K562 (cell line): Measurements from ENCODE around the gene CASKIN2. TPM values are rescaled to one million over a fixed set of nuclear protein-coding genes. Genes with fewer than 3 reads are reported as not detected.

Source experiments
- ATAC-seq: fragments of 200-7000 bp; cut with Tn5 transposase; 3 replicates; pipeline ENCODE4 v1.9.1; 2020; ENCODE audit warnings: moderate library complexity
- BruUV-seq: library from RNA; stranded (reverse); fragments of 400-500 nt; replicated peaks from 2 replicates; lab custom pipeline; 2021; lab: Mats Ljungman, UMichigan
- CTCF ChIA-PET: fragments of 300-600 bp; formaldehyde crosslinking; extraction: SDS; loops from one replicate; lab custom pipeline; 2021; ENCODE audit warnings: low intra/inter-chr PET ratio; lab: Yijun Ruan, JAX
- POLR2A ChIA-PET: fragments of 300-600, 350-650 bp; sonication (Branson Sonifier 250); formaldehyde crosslinking; extraction: SDS; loops from one replicate; lab custom pipeline; 2021; ENCODE audit warnings: antibody characterized with exemption, inconsistent platforms; lab: Yijun Ruan, JAX
- DNase-seq, 4 experiments: peaks; one replicate each; pipeline versions ENCODE4 v3.0.0 to v3.0.0-alpha.2; 2011 to 2018; ENCODE audit warnings: low spot score in 3 of 4, mixed read lengths in 3 of 4; ENCODE audit errors: extremely low read depth in 1 of 4
- FAIRE-seq: peaks from 2 replicates; lab custom pipeline; 2011; peaks lifted over from hg19 to GRCh38; lab: Jason Lieb, UNC
- H2AFZ ChIP-seq: 2 replicates; pipeline ENCODE4 v1.6.0; 2011; ENCODE audit warnings: low read depth, low read length, control low read depth, inconsistent platforms
- H3K27ac ChIP-seq: fragments of 200-600 bp; 3 replicates; pipeline ENCODE4 v1.8.0; 2011; ENCODE audit warnings: low read depth, mild to moderate bottlenecking, control low read depth, inconsistent platforms, low read length, moderate library complexity, mixed read lengths; ENCODE audit errors: extremely low read depth
- H3K27me3 ChIP-seq, 2 experiments: fragments of 300-600 bp in 1 of 2; 2 replicates in 1 of 2; 3 replicates in 1 of 2; pipeline versions ENCODE4 v1.6.0 to v1.8.0; 2011; ENCODE audit warnings: inconsistent platforms in 2 of 2, low read length in 2 of 2, mild to moderate bottlenecking in 1 of 2, mixed read lengths in 1 of 2, moderate library complexity in 1 of 2; ENCODE audit not compliant: control insufficient read depth in 2 of 2, insufficient read depth in 2 of 2
- H3K36me3 ChIP-seq: fragments of 300-600 bp; 3 replicates; pipeline ENCODE4 v1.8.0; 2011; ENCODE audit warnings: mild to moderate bottlenecking, low read length, inconsistent platforms; ENCODE audit not compliant: control insufficient read depth, insufficient read depth
- H3K4me1 ChIP-seq, 2 experiments: fragments of 200-600 bp in 1 of 2; replicated peaks in 1 of 2; 2 replicates in 1 of 2; 3 replicates in 1 of 2; pipeline versions ENCODE4 v1.5.1 to v1.8.0; 2011; ENCODE audit warnings: inconsistent platforms in 2 of 2, low read length in 2 of 2, mild to moderate bottlenecking in 1 of 2, mixed read lengths in 1 of 2, moderate library complexity in 1 of 2; ENCODE audit not compliant: control insufficient read depth in 2 of 2, insufficient read depth in 2 of 2
- H3K4me2 ChIP-seq: 2 replicates; pipeline ENCODE4 v1.6.1; 2011; ENCODE audit warnings: low read length, control low read depth, inconsistent platforms, mixed read lengths; ENCODE audit not compliant: insufficient read depth
- H3K4me3 ChIP-seq: fragments of 200-600 bp; sonication (generic), shearing (Covaris generic); 2 replicates; pipeline ENCODE4 v1.5.1; 2016; ENCODE audit warnings: control low read depth, inconsistent platforms
- H3K79me2 ChIP-seq: fragments of 200-600 bp; 3 replicates; pipeline ENCODE4 v1.8.0; 2011; ENCODE audit warnings: low read length, inconsistent platforms; ENCODE audit not compliant: control insufficient read depth, insufficient read depth
- H3K9ac ChIP-seq, 2 experiments: 2 replicates each; pipeline versions ENCODE4 v1.6.0 to v1.6.1; 2011; ENCODE audit warnings: low read depth in 2 of 2, low read length in 2 of 2, control low read depth in 1 of 2, inconsistent platforms in 1 of 2, mild to moderate bottlenecking in 1 of 2, mixed read lengths in 1 of 2; ENCODE audit not compliant: insufficient read depth in 1 of 2
- H3K9me1 ChIP-seq: one replicate; pipeline ENCODE4 v1.6.0; 2011; ENCODE audit warnings: inconsistent platforms, mild to moderate bottlenecking, low read length, moderate library complexity; ENCODE audit not compliant: control insufficient read depth, insufficient read depth
- H3K9me3 ChIP-seq: replicated peaks from 2 replicates; pipeline ENCODE4 v1.5.1; 2011; ENCODE audit warnings: low read depth, low read length, inconsistent platforms; ENCODE audit not compliant: control insufficient read depth, insufficient read depth
- H4K20me1 ChIP-seq: replicated peaks from 2 replicates; pipeline ENCODE4 v1.6.1; 2011; ENCODE audit warnings: low read length, inconsistent platforms, mixed read lengths; ENCODE audit not compliant: control insufficient read depth, insufficient read depth
- CHD2 ChIP-seq: IDR thresholded peaks from 2 replicates; pipeline ENCODE4 v1.6.1; 2011; ENCODE audit warnings: low read depth, low read length
- EZH2 ChIP-seq: IDR thresholded peaks from 2 replicates; pipeline ENCODE4 v1.6.1; 2012; ENCODE audit warnings: low read depth, mild to moderate bottlenecking, inconsistent platforms, low read length, borderline replicate concordance
- KLF6 ChIP-seq: fragments of 250-450 bp; sonication (Bioruptor Pico); IDR thresholded peaks from 2 replicates; pipeline ENCODE4 v1.4.0; 2020; ENCODE audit warnings: mild to moderate bottlenecking, moderate library complexity, borderline replicate concordance
- TAF1 ChIP-seq: IDR thresholded peaks from 2 replicates; pipeline ENCODE4 v1.6.1; 2011; ENCODE audit warnings: mild to moderate bottlenecking, low read length, moderate library complexity; ENCODE audit not compliant: insufficient read depth, control insufficient read depth, severe bottlenecking; ENCODE audit errors: extremely low read depth
- TGIF2 ChIP-seq: sonication (generic); formaldehyde crosslinking; IDR thresholded peaks from 2 replicates; pipeline ENCODE4 v1.8.1; 2022; ENCODE audit warnings: mild to moderate bottlenecking, missing genetic modification reagents, moderate library complexity
- ZBTB17 ChIP-seq: fragments of 450-650 bp; formaldehyde crosslinking; IDR thresholded peaks from 2 replicates; pipeline ENCODE4 v1.4.0; 2020; ENCODE audit warnings: mild to moderate bottlenecking
- ZBTB49 ChIP-seq: sonication (generic); formaldehyde crosslinking; IDR thresholded peaks from 2 replicates; pipeline ENCODE4 v1.8.0; 2022; ENCODE audit warnings: missing genetic modification reagents, mild to moderate bottlenecking, borderline replicate concordance
- ZBTB8A ChIP-seq: fragments of 450-650 bp; IDR thresholded peaks from 2 replicates; pipeline ENCODE4 v1.6.1; 2018; ENCODE audit warnings: mild to moderate bottlenecking, moderate library complexity; ENCODE audit not compliant: partially characterized antibody
- ZNF217 ChIP-seq: sonication (generic); formaldehyde crosslinking; IDR thresholded peaks from 2 replicates; pipeline ENCODE4 v1.8.0; 2022; ENCODE audit warnings: mild to moderate bottlenecking, missing genetic modification reagents
- ZNF655 ChIP-seq: fragments of 250-450 bp; sonication (Bioruptor Pico); IDR thresholded peaks from 2 replicates; pipeline ENCODE4 v1.5.0; 2021
- WGBS: fragments of 100-300 bp; shearing (Covaris generic); methylation state at CpG from one replicate; pipeline ENCODE4 v1.1.6; 2016; ENCODE audit warnings: low coverage, mixed read lengths; ENCODE audit not compliant: insufficient coverage; ENCODE audit errors: missing lambda C conversion rate; 5-methylcytosine and 5-hydroxymethylcytosine counted together
- in situ Hi-C: fragments of 300-500 bp; cut with MboI; formaldehyde crosslinking; loops from 4 replicates; pipeline ENCODE4 v1.15.0; 2018; ENCODE audit warnings: inconsistent platforms, mixed read lengths
- intact Hi-C: fragments of 100-400 bp; cut with micrococcal nuclease; formaldehyde crosslinking; loops from 2 replicates; pipeline ENCODE4 v1.14.2; 2022
- polyA plus RNA-seq, 8 experiments: library from polyadenylated mRNA; depleted of rRNA in 4 of 8; stranded (reverse) in 5 of 8; unstranded in 3 of 8; fragments of >200 nt; fragmentation: Nextera tagmentation in 2 of 8; fragmentation: Illumina TruSeq in 1 of 8; extraction: Ambion mirVana in 2 of 8; extraction: Trizol in 1 of 8; gene quantifications; 2 replicates each; pipeline versions ENCODE4 v1.2.1 to v1.2.3, GENCODE V29; 2011 to 2014; ENCODE audit warnings: inconsistent platforms in 1 of 8, missing spikeins in 1 of 8
- total RNA-seq, 7 experiments: library from RNA; depleted of rRNA in 6 of 7; stranded (reverse); fragments of >200 nt in 6 of 7; fragmentation: Illumina TruSeq in 2 of 7; extraction: Trizol in 2 of 7; gene quantifications; 2 replicates each; pipeline versions ENCODE4 v1.2.1 to v1.2.3, GENCODE V29; 2011 to 2021; ENCODE audit warnings: low replicate concordance in 1 of 7

CASKIN2 gene
- total and polyA plus RNA-seq, 9 of the 15 experiments (the other 6 are each of a cell fraction or from before 2014, with no cell fraction given) = 0.01 to 12.2 (median 2.1) TPM

- TF ChIP-seq ZNF655 (no peak), EZH2 (no peak), KLF6 (no peak), ZBTB8A (no peak), ZNF217 (CRISPR knock-in tag) (no peak), TGIF2 (CRISPR knock-in tag) (no peak), ZBTB17 (CRISPR knock-in tag) (no peak), TAF1 (no peak), CHD2 (no peak)
Observed at GRCh38 chr17:75540923-75541503, 25.7 kb upstream of the CASKIN2 start (continued).

GRCh38 chr17:75539967-75540729, 24.8 kb upstream of the CASKIN2 start:
- DNase-seq (no peak), ATAC-seq (no peak), FAIRE-seq (no peak)
- intact Hi-C loops = no loop called here
- TF ChIP-seq ZBTB49 (CRISPR knock-in tag) = no peak
- no peak overlapping the region for H3K27ac ChIP-seq
- no peak overlapping the region for H3K4me2 ChIP-seq
- no peaks in the 10 kb centered on the region for H3K36me3 ChIP-seq
- ChIA-PET CTCF (no interaction called here), POLR2A (interaction anchor here (0.6 kb wide), 1 partner anchor 250 kb away, joined by 3 read pairs; no protein-coding TSS in a partner anchor)
- H3K9me3 ChIP-seq = no peaks in the 10 kb centered on the region
- 71% methylated on average over 12 of the region's 13 CpGs for WGBS
- no peaks in the 10 kb centered on the region for H3K79me2 ChIP-seq
- no peak overlapping the region for H3K4me3 ChIP-seq
- H3K9ac ChIP-seq = peak overlapping the region in 1 of 2 experiments; percentile 58; a peak in 1 of 4 replicates
- no peaks in the 10 kb centered on the region for H3K9me1 ChIP-seq
- H3K4me1 ChIP-seq = peaks cover 6 to 40% of the 10 kb centered on the region in 2 experiments; a peak in 3 of 5 replicates
- peaks cover 13% of the 10 kb centered on the region; the same call in 1 of the 2 replicates for H4K20me1 ChIP-seq
- no peak overlapping the region for H2AFZ ChIP-seq
- no TSS peak for BruUV-seq
- in situ Hi-C loops = no loop called here
- no peaks in the 10 kb centered on the region for H3K27me3 ChIP-seq
